B cell (primary cell): Measurements from ENCODE around the gene TPO. TPM values are rescaled to one million over a fixed set of nuclear protein-coding genes. Genes with fewer than 3 reads are reported as not detected.

Experiments used
- ATAC-seq: fragments of 200-7000 bp; cut with Tn5 transposase; one replicate; pipeline ENCODE4 v1.10.0; 2021; ENCODE audit warnings: low read depth, mild to moderate bottlenecking, moderate number of reproducible peaks, moderate library complexity
- CTCF ChIA-PET: fragments of 350-600 bp; sonication (Branson Sonifier 250); formaldehyde crosslinking; loops from one replicate; lab custom pipeline; 2021; ENCODE audit warnings: antibody characterized with exemption, inconsistent platforms; lab: Charles Lee
- POLR2A ChIA-PET: fragments of 350-600 bp; sonication (Branson Sonifier 250); formaldehyde crosslinking; loops from one replicate; lab custom pipeline; 2021; ENCODE audit warnings: antibody characterized with exemption; lab: Charles Lee
- DNase-seq: peaks from one replicate; pipeline ENCODE4 v3.0.0; 2013
- H2AFZ ChIP-seq: 2 replicates; pipeline ENCODE4 v1.6.1; 2012; ENCODE audit warnings: mild to moderate bottlenecking, low read depth, low read length; ENCODE audit not compliant: insufficient read depth, poor library complexity, severe bottlenecking
- H3K27ac ChIP-seq, 2 donors: 1 replicate in 1 of 2; 2 replicates in 1 of 2; pipeline ENCODE4 v1.5.1; 2012 to 2013; ENCODE audit warnings: low read length in 2 of 2, mild to moderate bottlenecking in 2 of 2, moderate library complexity in 1 of 2
- H3K27me3 ChIP-seq, 4 experiments: fragments of 200-600 bp in 1 of 4; sonication (generic) in 1 of 4; replicated peaks in 1 of 4; 1 replicate in 2 of 4; 2 replicates in 2 of 4; pipeline versions ENCODE4 v1.6.1 to v1.7.0; 2013 to 2016; ENCODE audit warnings: low read length in 3 of 4, mild to moderate bottlenecking in 2 of 4, mixed read lengths in 1 of 4, moderate library complexity in 1 of 4; ENCODE audit not compliant: insufficient read depth in 4 of 4, control insufficient read depth in 3 of 4; ENCODE audit errors: control extremely low read depth in 1 of 4
- H3K36me3 ChIP-seq, 2 experiments: replicated peaks in 1 of 2; 1 replicate in 1 of 2; 2 replicates in 1 of 2; pipeline versions ENCODE4 v1.6.1 to v1.7.1; 2013; ENCODE audit warnings: low read length in 1 of 2; ENCODE audit not compliant: insufficient read depth in 2 of 2, control insufficient read depth in 1 of 2; ENCODE audit errors: control extremely low read depth in 1 of 2, extremely low read depth in 1 of 2
- H3K4me1 ChIP-seq, 2 donors: fragments of 200-600 bp in 1 of 2; sonication (generic) in 1 of 2; 1 replicate in 1 of 2; 2 replicates in 1 of 2; pipeline versions ENCODE4 v1.5.1 to v1.6.1; 2013 to 2017; ENCODE audit warnings: low read length in 2 of 2; ENCODE audit not compliant: control insufficient read depth in 2 of 2, insufficient read depth in 2 of 2
- H3K4me2 ChIP-seq: replicated peaks from 2 replicates; pipeline ENCODE3; 2012; ENCODE audit warnings: mild to moderate bottlenecking, low read depth, low read length; ENCODE audit not compliant: poor library complexity, severe bottlenecking
- H3K4me3 ChIP-seq, 5 experiments: fragments of 200-600 bp in 1 of 5; sonication (generic) in 1 of 5; 1 replicate in 3 of 5; 2 replicates in 2 of 5; pipeline versions ENCODE4 v1.5.1 to v1.7.0; 2011 to 2016; ENCODE audit warnings: low read length in 4 of 5, mild to moderate bottlenecking in 4 of 5, low read depth in 2 of 5, control low read depth in 1 of 5, moderate library complexity in 1 of 5; ENCODE audit not compliant: insufficient read depth in 1 of 5; ENCODE audit errors: control extremely low read depth in 1 of 5, extremely low read depth in 1 of 5
- H3K79me2 ChIP-seq: fragments of 200-600 bp; sonication (generic); one replicate; pipeline ENCODE4 v1.6.0; 2016; ENCODE audit warnings: low read length; ENCODE audit not compliant: control insufficient read depth, insufficient read depth
- H3K9ac ChIP-seq: fragments of 200-600 bp; sonication (generic); 2 replicates; pipeline ENCODE4 v1.6.1; 2017; ENCODE audit warnings: mild to moderate bottlenecking, low read length, moderate library complexity
- H3K9me3 ChIP-seq, 3 donors: one replicate each; pipeline versions ENCODE4 v1.6.1 to v1.7.1; 2013; ENCODE audit warnings: low read length in 2 of 3; ENCODE audit not compliant: control insufficient read depth in 2 of 3, insufficient read depth in 1 of 3; ENCODE audit errors: control extremely low read depth in 1 of 3
- H4K20me1 ChIP-seq: 2 replicates; pipeline ENCODE4 v1.6.0; 2012; ENCODE audit warnings: mild to moderate bottlenecking, low read length; ENCODE audit not compliant: insufficient read depth, control insufficient read depth, poor library complexity, severe bottlenecking
- H3K27ac Mint-ChIP-seq: one replicate; pipeline ENCODE4 v1.8.0; 2021; ENCODE audit warnings: mixed read lengths
- H3K27me3 Mint-ChIP-seq: one replicate; pipeline ENCODE4 v1.8.0; 2021; ENCODE audit warnings: mixed read lengths
- H3K4me1 Mint-ChIP-seq: one replicate; pipeline ENCODE4 v1.8.0; 2021; ENCODE audit warnings: mixed read lengths
- H3K4me3 Mint-ChIP-seq: one replicate; pipeline ENCODE4 v1.8.0; 2021; ENCODE audit warnings: mixed read lengths
- H3K9me3 Mint-ChIP-seq: one replicate; pipeline ENCODE4 v1.8.0; 2022; ENCODE audit warnings: mixed read lengths; ENCODE audit not compliant: insufficient read depth
- EZH2 ChIP-seq: IDR thresholded peaks from 2 replicates; pipeline ENCODE4 v1.6.1; 2012; ENCODE audit warnings: borderline replicate concordance, low read depth, mild to moderate bottlenecking, moderate library complexity, low read length; ENCODE audit not compliant: insufficient read depth, poor library complexity, severe bottlenecking
- WGBS: methylation state at CpG from one replicate; pipeline ENCODE4 v1.1.5; 2013; ENCODE audit warnings: missing lambda C conversion rate; ENCODE audit not compliant: insufficient coverage; 5-methylcytosine and 5-hydroxymethylcytosine counted together
- intact Hi-C: fragments of 100-400 bp; cut with micrococcal nuclease; formaldehyde crosslinking; loops from one replicate; pipeline ENCODE4 v1.10.0; 2022
- polyA plus RNA-seq: library from polyadenylated mRNA; depleted of rRNA; stranded (reverse); fragments of >200 nt; gene quantifications from 2 replicates; pipeline ENCODE4 v1.2.3, GENCODE V29; 2012
- total RNA-seq, 2 donors: library from RNA; stranded (reverse); fragments of 120-200 nt in 1 of 2; gene quantifications; 1 replicate in 1 of 2; 2 replicates in 1 of 2; pipeline versions ENCODE4 v1.2.3 to v1.2.4, GENCODE V29; 2013 to 2022
- TF ChIP-seq, protein P1 (sequence below): fragments of 200-600 bp; IDR thresholded peaks from one replicate; pipeline ENCODE4 v1.8.0; 2022; ENCODE audit warnings: antibody characterized with exemption, mild to moderate bottlenecking

Gene TPO
- total and polyA plus RNA-seq, 2 donors (not counting 1 experiment from before 2014, with no cell fraction given), result not detected

DNA sequence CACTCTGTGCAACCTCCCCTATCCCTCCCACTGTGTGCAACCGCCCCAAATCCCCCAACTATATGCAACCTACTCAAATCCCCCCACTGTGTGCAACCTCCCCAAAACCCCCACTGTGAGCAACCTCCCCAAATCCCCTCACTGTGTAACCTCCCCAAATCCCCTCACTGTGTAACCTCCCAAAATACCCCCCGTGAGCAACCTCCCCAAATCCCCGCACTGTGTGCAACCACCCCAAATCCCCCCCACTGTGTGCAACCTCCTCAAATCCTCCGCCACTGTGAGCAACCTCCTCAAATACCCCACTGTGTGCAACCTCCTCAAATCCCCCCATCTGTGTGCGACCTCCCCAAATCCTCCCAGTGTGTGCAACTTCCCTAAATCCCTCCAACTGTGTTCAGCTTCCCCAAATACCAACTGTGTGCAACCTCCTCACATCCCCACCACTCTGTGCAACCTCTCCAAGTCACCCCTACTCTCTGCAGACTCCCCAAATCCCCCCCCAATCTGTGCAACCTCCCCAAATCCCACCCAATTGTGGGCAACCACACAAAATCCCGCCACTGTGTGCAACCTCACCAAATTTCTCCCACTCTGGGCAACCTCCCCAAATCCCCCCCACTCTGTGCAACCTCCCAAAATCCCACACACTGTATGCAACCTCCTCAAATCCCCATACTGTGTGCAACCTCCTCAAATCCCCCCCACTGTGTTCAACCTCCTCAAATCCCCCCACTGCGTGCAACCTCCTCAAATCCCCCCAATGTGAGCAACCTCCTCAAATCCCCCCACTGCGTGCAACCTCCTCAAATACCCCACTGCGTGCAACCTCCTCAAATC is 114.1 kb downstream of the TPO start:
- peaks cover 0 to 9% (median 0%) of the 10 kb centered on the region in 4 experiments for H3K27me3 ChIP-seq
- no peaks in the 10 kb centered on the region for H3K36me3 ChIP-seq
- H2AFZ ChIP-seq, result no peak overlapping the region
- no peak overlapping the region for H3K9ac ChIP-seq
- H3K4me1 ChIP-seq, result no peaks in the 10 kb centered on the region
- Mint-ChIP-seq H3K4me1 (no peaks in the 10 kb centered on the region), H3K9me3 (no peaks in the 10 kb centered on the region), H3K27me3 (no peaks in the 10 kb centered on the region), H3K27ac (no peak overlapping the region), H3K4me3 (no peak overlapping the region)
- WGBS, result 82% methylated on average over 9 of the region's 9 CpGs
- H4K20me1 ChIP-seq, result no peaks in the 10 kb centered on the region
- DNase-seq, result no peak
- H3K9me3 ChIP-seq, result peaks cover 0 to 21% (median 0%) of the 10 kb centered on the region in 3 donors
- ChIA-PET POLR2A (no interaction called here), CTCF (no interaction called here)
- H3K27ac ChIP-seq, result no peak overlapping the region
- no peaks in the 10 kb centered on the region for H3K79me2 ChIP-seq
- no peak overlapping the region for H3K4me2 ChIP-seq
- ATAC-seq, result no peak
- no peak overlapping the region for H3K4me3 ChIP-seq
- intact Hi-C loops, result no loop called here
- TF ChIP-seq, protein P1, sequence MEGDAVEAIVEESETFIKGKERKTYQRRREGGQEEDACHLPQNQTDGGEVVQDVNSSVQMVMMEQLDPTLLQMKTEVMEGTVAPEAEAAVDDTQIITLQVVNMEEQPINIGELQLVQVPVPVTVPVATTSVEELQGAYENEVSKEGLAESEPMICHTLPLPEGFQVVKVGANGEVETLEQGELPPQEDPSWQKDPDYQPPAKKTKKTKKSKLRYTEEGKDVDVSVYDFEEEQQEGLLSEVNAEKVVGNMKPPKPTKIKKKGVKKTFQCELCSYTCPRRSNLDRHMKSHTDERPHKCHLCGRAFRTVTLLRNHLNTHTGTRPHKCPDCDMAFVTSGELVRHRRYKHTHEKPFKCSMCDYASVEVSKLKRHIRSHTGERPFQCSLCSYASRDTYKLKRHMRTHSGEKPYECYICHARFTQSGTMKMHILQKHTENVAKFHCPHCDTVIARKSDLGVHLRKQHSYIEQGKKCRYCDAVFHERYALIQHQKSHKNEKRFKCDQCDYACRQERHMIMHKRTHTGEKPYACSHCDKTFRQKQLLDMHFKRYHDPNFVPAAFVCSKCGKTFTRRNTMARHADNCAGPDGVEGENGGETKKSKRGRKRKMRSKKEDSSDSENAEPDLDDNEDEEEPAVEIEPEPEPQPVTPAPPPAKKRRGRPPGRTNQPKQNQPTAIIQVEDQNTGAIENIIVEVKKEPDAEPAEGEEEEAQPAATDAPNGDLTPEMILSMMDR, result no peak
- no peak for TF ChIP-seq EZH2
